Coronary artery (tissue), 2 donors: ENCODE results near the gene MYB.

Experiments
- DNase-seq: peaks from one replicate; pipeline ENCODE4 v3.0.0-alpha.2; 2017; ENCODE audit warnings: low spot score
- H3K27ac ChIP-seq, 2 donors: fragments of 200-600 bp; sonication (generic); one replicate each; pipeline ENCODE4 v1.5.1; 2016 to 2019
- H3K4me3 ChIP-seq: fragments of 200-600 bp; sonication (generic); 2 replicates; pipeline ENCODE4 v1.5.1; 2016; ENCODE audit warnings: mild to moderate bottlenecking, moderate library complexity
- TF ChIP-seq, protein P1 (sequence below): fragments of 200-600 bp; sonication (generic); IDR thresholded peaks from one replicate; pipeline ENCODE4 v1.5.1; 2019; ENCODE audit warnings: antibody characterized with exemption

The MYB gene

GRCh38 chr6:135191508-135192255, 10.6 kb downstream of the MYB start:
- no peak overlapping the region for H3K27ac ChIP-seq
- H3K4me3 ChIP-seq = no peak overlapping the region
- DNase-seq = no peak
- TF ChIP-seq, protein P1, sequence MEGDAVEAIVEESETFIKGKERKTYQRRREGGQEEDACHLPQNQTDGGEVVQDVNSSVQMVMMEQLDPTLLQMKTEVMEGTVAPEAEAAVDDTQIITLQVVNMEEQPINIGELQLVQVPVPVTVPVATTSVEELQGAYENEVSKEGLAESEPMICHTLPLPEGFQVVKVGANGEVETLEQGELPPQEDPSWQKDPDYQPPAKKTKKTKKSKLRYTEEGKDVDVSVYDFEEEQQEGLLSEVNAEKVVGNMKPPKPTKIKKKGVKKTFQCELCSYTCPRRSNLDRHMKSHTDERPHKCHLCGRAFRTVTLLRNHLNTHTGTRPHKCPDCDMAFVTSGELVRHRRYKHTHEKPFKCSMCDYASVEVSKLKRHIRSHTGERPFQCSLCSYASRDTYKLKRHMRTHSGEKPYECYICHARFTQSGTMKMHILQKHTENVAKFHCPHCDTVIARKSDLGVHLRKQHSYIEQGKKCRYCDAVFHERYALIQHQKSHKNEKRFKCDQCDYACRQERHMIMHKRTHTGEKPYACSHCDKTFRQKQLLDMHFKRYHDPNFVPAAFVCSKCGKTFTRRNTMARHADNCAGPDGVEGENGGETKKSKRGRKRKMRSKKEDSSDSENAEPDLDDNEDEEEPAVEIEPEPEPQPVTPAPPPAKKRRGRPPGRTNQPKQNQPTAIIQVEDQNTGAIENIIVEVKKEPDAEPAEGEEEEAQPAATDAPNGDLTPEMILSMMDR = no peak

DNA sequence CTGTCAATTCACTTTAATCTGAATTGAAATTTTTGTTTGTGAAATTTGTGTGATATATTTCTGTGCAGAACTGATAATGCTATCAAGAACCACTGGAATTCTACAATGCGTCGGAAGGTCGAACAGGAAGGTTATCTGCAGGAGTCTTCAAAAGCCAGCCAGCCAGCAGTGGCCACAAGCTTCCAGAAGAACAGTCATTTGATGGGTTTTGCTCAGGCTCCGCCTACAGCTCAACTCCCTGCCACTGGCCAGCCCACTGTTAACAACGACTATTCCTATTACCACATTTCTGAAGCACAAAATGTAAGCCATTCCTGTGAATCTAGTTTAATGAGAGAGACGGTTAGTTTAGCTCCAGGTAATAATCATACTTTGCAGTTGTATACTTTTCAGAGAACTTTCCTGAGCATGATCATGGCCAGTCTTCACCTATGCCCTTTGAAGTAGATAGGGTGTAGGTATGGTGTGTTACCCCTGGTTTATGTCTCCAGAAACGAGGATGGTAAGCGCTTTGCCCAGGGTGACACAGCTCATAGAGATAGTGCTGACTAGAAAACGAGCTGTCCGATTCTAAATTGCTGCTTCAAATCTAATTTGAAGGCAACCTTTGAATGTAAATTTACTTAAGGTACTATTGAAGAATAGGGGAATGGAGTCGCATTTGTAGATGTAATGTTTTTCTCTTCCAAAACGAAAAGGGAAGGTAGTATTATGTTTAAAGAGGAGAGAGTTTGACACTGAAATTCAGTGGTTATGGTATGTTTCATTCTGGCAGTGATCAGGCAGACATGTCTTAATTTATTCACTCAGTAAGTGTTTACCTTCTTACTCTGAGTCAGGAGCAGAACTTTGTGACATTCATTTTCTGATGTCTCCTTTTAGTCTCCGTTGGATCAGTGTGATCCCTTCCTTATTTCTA, 11.4 kb downstream of the MYB start:
- DNase-seq = no peak
- Histone ChIP-seq H3K4me3 (no peak overlapping the region), H3K27ac (no peak overlapping the region)
- TF ChIP-seq, protein P1 = no peak

DNA sequence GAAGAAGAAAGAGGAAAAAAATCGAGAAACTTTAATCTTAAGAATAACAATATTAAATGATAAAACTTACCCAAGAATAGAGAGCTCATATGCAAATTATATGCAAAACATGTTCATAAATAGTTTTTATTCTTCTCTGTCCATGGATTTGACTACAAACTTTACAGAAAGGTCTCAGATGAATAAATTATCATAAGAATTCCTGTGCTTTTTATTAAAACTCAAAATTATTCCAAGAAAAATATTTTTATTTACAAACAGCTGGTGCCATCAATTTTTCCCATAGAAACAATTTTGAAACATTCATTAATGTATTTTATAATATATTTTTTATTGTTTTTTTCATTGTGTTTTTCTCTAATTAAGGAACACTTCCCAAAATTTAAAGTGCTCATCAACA, 12.1 kb downstream of the MYB start:
- Histone ChIP-seq H3K4me3 (no peak overlapping the region), H3K27ac (no peak overlapping the region)
- DNase-seq = no peak
- TF ChIP-seq, protein P1 = no peak

DNA sequence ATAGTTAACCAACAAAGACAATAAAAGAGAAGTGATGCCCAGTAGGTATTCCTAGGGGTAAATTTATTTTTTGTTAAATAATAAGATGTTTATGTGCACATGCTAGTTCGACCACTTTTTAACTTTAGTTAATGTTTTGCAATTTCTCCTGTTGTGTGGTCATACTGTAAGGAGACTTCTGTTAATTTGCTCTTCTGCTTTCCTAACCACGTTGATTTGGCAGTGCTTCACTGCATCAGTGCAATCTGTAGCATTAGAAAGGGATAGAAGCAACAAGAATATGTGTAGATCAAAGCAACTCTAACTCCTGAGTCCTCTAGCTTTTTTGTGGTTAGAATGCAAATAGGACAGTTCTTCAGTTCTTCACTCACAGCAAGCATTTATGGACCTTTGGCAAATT, 13.9 kb downstream of the MYB start:
- no peak for DNase-seq
- no peak overlapping the region for H3K4me3 ChIP-seq
- no peak overlapping the region for H3K27ac ChIP-seq
- TF ChIP-seq, protein P1 = no peak

DNA sequence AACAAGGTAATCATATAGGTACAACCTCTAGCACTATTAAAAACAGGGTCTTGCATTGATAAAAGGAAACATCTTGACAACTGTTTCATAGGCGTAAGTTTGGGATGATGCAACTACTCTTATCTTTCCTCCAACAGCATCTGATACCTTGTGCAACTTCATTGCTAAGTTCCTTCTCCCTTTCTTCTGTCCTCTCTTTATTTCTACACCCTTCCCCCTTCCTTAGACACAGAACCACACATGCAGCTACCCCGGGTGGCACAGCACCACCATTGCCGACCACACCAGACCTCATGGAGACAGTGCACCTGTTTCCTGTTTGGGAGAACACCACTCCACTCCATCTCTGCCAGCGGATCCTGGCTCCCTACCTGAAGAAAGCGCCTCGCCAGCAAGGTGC, 14.4 kb downstream of the MYB start:
- TF ChIP-seq, protein P1 = no peak
- H3K4me3 ChIP-seq = no peak overlapping the region
- no peak overlapping the region for H3K27ac ChIP-seq
- no peak for DNase-seq

GRCh38 chr6:135196739-135197510, 15.8 kb downstream of the MYB start:
- DNase-seq = no peak
- no peak overlapping the region for H3K27ac ChIP-seq
- TF ChIP-seq, protein P1 = no peak
- no peak overlapping the region for H3K4me3 ChIP-seq
